Measurements from ENCODE around the gene SACM1L. TPM values are rescaled to one million over a fixed set of nuclear protein-coding genes. Genes with fewer than 3 reads are reported as not detected.

SACM1L gene
- total and polyA plus RNA-seq, 4 donors: 12.2 to 35.5 (median 20.5) TPM

DNA sequence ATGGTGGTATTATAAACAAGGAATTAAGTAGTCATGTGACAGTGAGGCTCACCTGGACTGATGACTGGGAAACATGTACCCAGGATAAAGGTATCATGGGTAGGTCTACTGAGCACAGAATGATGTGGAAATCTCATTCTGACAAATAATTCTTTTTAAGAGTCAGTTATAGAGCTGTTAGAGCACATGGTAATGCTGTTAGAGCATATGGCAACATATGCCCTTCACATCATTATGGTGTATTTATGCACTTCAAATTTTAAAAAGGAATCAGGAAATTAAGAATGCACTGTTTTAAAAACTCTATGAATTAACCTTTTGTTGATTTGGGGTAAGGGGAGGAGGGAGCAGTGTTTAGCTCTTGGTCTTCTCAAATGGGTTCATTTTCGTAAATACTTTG is 105.5 kb downstream of the SACM1L start:
- H3K9ac ChIP-seq (ENCODE audit: low read depth in 1 of 2, low read length in 2 of 2): no peak overlapping the region
- 93% methylated on average over 1 of the region's 1 CpG for WGBS
- no peak for TF ChIP-seq NR2F2 (IDR thresholded peaks at IDR 0.05)
- TF ChIP-seq GABPA (IDR thresholded peaks at IDR 0.05 in 1 of 2, conservative IDR thresholded peaks at IDR 0.05 in 1 of 2): no peak
- TF ChIP-seq, protein P1, sequence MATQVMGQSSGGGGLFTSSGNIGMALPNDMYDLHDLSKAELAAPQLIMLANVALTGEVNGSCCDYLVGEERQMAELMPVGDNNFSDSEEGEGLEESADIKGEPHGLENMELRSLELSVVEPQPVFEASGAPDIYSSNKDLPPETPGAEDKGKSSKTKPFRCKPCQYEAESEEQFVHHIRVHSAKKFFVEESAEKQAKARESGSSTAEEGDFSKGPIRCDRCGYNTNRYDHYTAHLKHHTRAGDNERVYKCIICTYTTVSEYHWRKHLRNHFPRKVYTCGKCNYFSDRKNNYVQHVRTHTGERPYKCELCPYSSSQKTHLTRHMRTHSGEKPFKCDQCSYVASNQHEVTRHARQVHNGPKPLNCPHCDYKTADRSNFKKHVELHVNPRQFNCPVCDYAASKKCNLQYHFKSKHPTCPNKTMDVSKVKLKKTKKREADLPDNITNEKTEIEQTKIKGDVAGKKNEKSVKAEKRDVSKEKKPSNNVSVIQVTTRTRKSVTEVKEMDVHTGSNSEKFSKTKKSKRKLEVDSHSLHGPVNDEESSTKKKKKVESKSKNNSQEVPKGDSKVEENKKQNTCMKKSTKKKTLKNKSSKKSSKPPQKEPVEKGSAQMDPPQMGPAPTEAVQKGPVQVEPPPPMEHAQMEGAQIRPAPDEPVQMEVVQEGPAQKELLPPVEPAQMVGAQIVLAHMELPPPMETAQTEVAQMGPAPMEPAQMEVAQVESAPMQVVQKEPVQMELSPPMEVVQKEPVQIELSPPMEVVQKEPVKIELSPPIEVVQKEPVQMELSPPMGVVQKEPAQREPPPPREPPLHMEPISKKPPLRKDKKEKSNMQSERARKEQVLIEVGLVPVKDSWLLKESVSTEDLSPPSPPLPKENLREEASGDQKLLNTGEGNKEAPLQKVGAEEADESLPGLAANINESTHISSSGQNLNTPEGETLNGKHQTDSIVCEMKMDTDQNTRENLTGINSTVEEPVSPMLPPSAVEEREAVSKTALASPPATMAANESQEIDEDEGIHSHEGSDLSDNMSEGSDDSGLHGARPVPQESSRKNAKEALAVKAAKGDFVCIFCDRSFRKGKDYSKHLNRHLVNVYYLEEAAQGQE (IDR thresholded peaks at IDR 0.05): no peak
- TF ChIP-seq HNF4G (IDR thresholded peaks at IDR 0.05): no peak
- H3K9me3 ChIP-seq (ENCODE audit: control insufficient read depth in 4 of 4, low read length in 3 of 4): no peaks in the 10 kb centered on the region
- no peaks in the 10 kb centered on the region for H3K36me3 ChIP-seq (ENCODE audit: control insufficient read depth in 4 of 4, insufficient read depth in 3 of 4, low read depth in 1 of 4, low read length in 3 of 4)
- no peak overlapping the region for H3K4me3 ChIP-seq (ENCODE audit: low read depth in 1 of 3, low read length in 3 of 3)
- H3K4me1 ChIP-seq (ENCODE audit: control insufficient read depth in 4 of 4, insufficient read depth in 4 of 4, low read length in 3 of 4): peaks cover 0 to 15% (median 8%) of the 10 kb centered on the region in 4 donors
- DNase-seq (ENCODE audit: low spot score): no peak
- no peak overlapping the region for H3K27ac ChIP-seq (ENCODE audit: low read depth in 1 of 2, low read length in 2 of 2)
- H3K27me3 ChIP-seq (ENCODE audit: control insufficient read depth in 4 of 4, insufficient read depth in 4 of 4, low read length in 3 of 4): peaks cover 2 to 9% (median 4%) of the 10 kb centered on the region in 4 donors

Small RNA genes within 50 kb of the gene (small RNA-seq; reads per million reads assigned to genes)
- not detected for gene RN7SL145P

Other genes with a start within 250 kb of the SACM1L start
- gene LIMD1, start 94.6 kb upstream of the SACM1L start, total RNA-seq: 10 to 100 TPM; 16.2 to 23.3 TPM
- gene LIMD1, start 94.6 kb upstream of the SACM1L start, polyA plus RNA-seq: 1 to 10 TPM; 7.8 to 8.1 TPM
- gene SLC6A20, start 107.1 kb downstream of the SACM1L start, total RNA-seq: under 1 TPM in 1 of 2 donors, not detected in 1; 0.08 TPM
- under 1 TPM; 0.10 to 0.16 TPM for gene SLC6A20, start 107.1 kb downstream of the SACM1L start, polyA plus RNA-seq
- 10 to 100 TPM in 1 of 2 donors, 1 to 10 TPM in 1; 5.2 to 11.8 TPM for gene LZTFL1, start 152.7 kb downstream of the SACM1L start, total RNA-seq
- 1 to 10 TPM; 3.4 to 6.2 TPM for gene LZTFL1, start 152.7 kb downstream of the SACM1L start, polyA plus RNA-seq
- under 1 TPM in 1 of 2 donors, not detected in 1; 0.28 TPM for gene CCR9, start 197.1 kb downstream of the SACM1L start, total RNA-seq
- gene CCR9, start 197.1 kb downstream of the SACM1L start, polyA plus RNA-seq: not detected

Data from liver (tissue), 10 donors.